ENCODE results near the gene CYP17A1.
"Not testable (repeated sequence)": the region's sequence is repeated elsewhere in the genome, so short reads cannot be mapped to it uniquely, and the experiment has no call there.

The CYP17A1 gene

GRCh38 chr10:102822222-102822621 lies 15.0 kb downstream of the CYP17A1 start:
- TF ChIP-seq GATA1 (IDR thresholded peaks at IDR 0.05; ENCODE audit: low read depth, low read length) (no peak), POLR2A (IDR thresholded peaks at IDR 0.05; ENCODE audit: low read length) (no peak)
- DNase-seq, result no peak

GRCh38 chr10:102820008-102820407 lies 17.2 kb downstream of the CYP17A1 start:
- DNase-seq, result not testable (repeated sequence)

GRCh38 chr10:102819054-102819453 lies 18.2 kb downstream of the CYP17A1 start:
- DNase-seq, result no peak
- TF ChIP-seq POLR2A (IDR thresholded peaks at IDR 0.05; ENCODE audit: low read length), result no peak
- no peak for TF ChIP-seq GATA1 (IDR thresholded peaks at IDR 0.05; ENCODE audit: low read depth, low read length)

GRCh38 chr10:102817175-102817574 lies 20.0 kb downstream of the CYP17A1 start:
- TF ChIP-seq GATA1 (IDR thresholded peaks at IDR 0.05; ENCODE audit: low read depth, low read length) (no peak), POLR2A (IDR thresholded peaks at IDR 0.05; ENCODE audit: low read length) (no peak)
- DNase-seq, result no peak

- no peak for DNase-seq
Observed at GRCh38 chr10:102815790-102816549, 21.2 kb downstream of the CYP17A1 start.

GRCh38 chr10:102814873-102815661 lies 22.1 kb downstream of the CYP17A1 start:
- TF ChIP-seq GATA1 (IDR thresholded peaks at IDR 0.05; ENCODE audit: low read depth, low read length) (no peak), POLR2A (IDR thresholded peaks at IDR 0.05; ENCODE audit: low read length) (no peak)
- DNase-seq, result no peak

More at GRCh38 chr10:102815790-102816549, 21.2 kb downstream of the CYP17A1 start:
- TF ChIP-seq POLR2A (IDR thresholded peaks at IDR 0.05; ENCODE audit: low read length), result no peak
- TF ChIP-seq GATA1 (IDR thresholded peaks at IDR 0.05; ENCODE audit: low read depth, low read length), result no peak

GRCh38 chr10:102814453-102814871 lies 22.8 kb downstream of the CYP17A1 start:
- no peak for DNase-seq
- no peak for TF ChIP-seq POLR2A (IDR thresholded peaks at IDR 0.05; ENCODE audit: low read length)
- no peak for TF ChIP-seq GATA1 (IDR thresholded peaks at IDR 0.05; ENCODE audit: low read depth, low read length)

- TF ChIP-seq GATA1 (IDR thresholded peaks at IDR 0.05; ENCODE audit: low read depth, low read length) (no peak), POLR2A (IDR thresholded peaks at IDR 0.05; ENCODE audit: low read length) (no peak)
- DNase-seq, result no peak
Observed at GRCh38 chr10:102813734-102814452, 23.3 kb downstream of the CYP17A1 start.

GRCh38 chr10:102813017-102813541 lies 24.1 kb downstream of the CYP17A1 start:
- no peak for DNase-seq
- TF ChIP-seq POLR2A (IDR thresholded peaks at IDR 0.05; ENCODE audit: low read length) (no peak), GATA1 (IDR thresholded peaks at IDR 0.05; ENCODE audit: low read depth, low read length) (no peak)

- TF ChIP-seq GATA1 (IDR thresholded peaks at IDR 0.05; ENCODE audit: low read depth, low read length) (no peak), POLR2A (IDR thresholded peaks at IDR 0.05; ENCODE audit: low read length) (no peak)
- no peak for DNase-seq
Observed at GRCh38 chr10:102812231-102812876, 24.9 kb downstream of the CYP17A1 start.

- no peak for DNase-seq
- no peak for TF ChIP-seq POLR2A (IDR thresholded peaks at IDR 0.05; ENCODE audit: low read length)
- TF ChIP-seq GATA1 (IDR thresholded peaks at IDR 0.05; ENCODE audit: low read depth, low read length), result no peak
Observed at GRCh38 chr10:102811346-102811745, 25.9 kb downstream of the CYP17A1 start.

GRCh38 chr10:102808380-102808779 lies 28.8 kb downstream of the CYP17A1 start:
- no peak for DNase-seq
- TF ChIP-seq POLR2A (IDR thresholded peaks at IDR 0.05; ENCODE audit: low read length), result no peak
- no peak for TF ChIP-seq GATA1 (IDR thresholded peaks at IDR 0.05; ENCODE audit: low read depth, low read length)

- TF ChIP-seq POLR2A (IDR thresholded peaks at IDR 0.05; ENCODE audit: low read length), result no peak
Observed at GRCh38 chr10:102804382-102805055, 32.7 kb downstream of the CYP17A1 start.

More at GRCh38 chr10:102804382-102805055, 32.7 kb downstream of the CYP17A1 start:
- no peak for DNase-seq

Measured in erythroblast (primary cell).